Adrenal gland (tissue), 5 donors: ENCODE data around the gene EIF4E.

Experiments used
- POLR2A ChIP-seq, 2 donors: fragments of 450-650 bp; IDR thresholded peaks; one replicate each; pipeline ENCODE4 v1.6.1; 2017; ENCODE audit warnings: antibody characterized with exemption in 2 of 2, mild to moderate bottlenecking in 2 of 2, moderate library complexity in 1 of 2
- TF ChIP-seq, protein P1 (sequence below), 6 experiments: fragments of 450-650 bp in 4 of 6; fragments of 200-600 bp in 2 of 6; sonication (generic) in 1 of 6; IDR thresholded peaks; 1 replicate in 5 of 6; 2 replicates in 1 of 6; pipeline versions ENCODE4 v1.5.1 to v1.8.0; 2016 to 2021; ENCODE audit warnings: antibody characterized with exemption in 6 of 6, mild to moderate bottlenecking in 2 of 6, moderate library complexity in 1 of 6
- donor health status: DM: no; HTN: no; CAD: no.

DNA sequence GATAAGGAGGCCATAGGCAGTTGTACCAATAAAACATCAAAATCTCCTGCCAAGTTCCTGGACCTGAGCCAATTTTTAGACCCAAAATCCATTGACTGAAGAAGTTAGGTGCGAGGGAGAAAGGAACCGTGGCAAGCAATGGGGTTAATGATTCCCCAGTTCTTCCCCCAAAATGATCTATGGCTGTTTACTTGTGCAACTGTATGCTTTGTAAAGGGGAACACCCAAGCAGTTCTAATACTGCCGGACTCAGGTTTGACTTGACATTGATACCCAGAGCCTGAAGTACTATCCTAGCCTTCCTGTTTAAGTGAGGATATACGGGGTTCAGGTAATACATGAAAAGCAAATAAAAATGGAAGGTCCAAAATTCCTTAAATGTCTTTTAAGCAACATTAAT is 6.7 kb upstream of the EIF4E start:
- TF ChIP-seq, protein P1, sequence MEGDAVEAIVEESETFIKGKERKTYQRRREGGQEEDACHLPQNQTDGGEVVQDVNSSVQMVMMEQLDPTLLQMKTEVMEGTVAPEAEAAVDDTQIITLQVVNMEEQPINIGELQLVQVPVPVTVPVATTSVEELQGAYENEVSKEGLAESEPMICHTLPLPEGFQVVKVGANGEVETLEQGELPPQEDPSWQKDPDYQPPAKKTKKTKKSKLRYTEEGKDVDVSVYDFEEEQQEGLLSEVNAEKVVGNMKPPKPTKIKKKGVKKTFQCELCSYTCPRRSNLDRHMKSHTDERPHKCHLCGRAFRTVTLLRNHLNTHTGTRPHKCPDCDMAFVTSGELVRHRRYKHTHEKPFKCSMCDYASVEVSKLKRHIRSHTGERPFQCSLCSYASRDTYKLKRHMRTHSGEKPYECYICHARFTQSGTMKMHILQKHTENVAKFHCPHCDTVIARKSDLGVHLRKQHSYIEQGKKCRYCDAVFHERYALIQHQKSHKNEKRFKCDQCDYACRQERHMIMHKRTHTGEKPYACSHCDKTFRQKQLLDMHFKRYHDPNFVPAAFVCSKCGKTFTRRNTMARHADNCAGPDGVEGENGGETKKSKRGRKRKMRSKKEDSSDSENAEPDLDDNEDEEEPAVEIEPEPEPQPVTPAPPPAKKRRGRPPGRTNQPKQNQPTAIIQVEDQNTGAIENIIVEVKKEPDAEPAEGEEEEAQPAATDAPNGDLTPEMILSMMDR (IDR thresholded peaks at IDR 0.05) = no peak
- no peak for TF ChIP-seq POLR2A (IDR thresholded peaks at IDR 0.05)
